GM12878 (cell line): ENCODE results near the gene SMU1. TPM values are rescaled to one million over a fixed set of nuclear protein-coding genes. Genes with fewer than 3 reads are reported as not detected.

Experiments used
- ATAC-seq: fragments of 200-7000 bp; cut with Tn5 transposase; 3 replicates; pipeline ENCODE4 v1.9.1; 2020; ENCODE audit warnings: mild to moderate bottlenecking, moderate library complexity
- BruUV-seq: library from RNA; stranded (reverse); fragments of 400-500 nt; replicated peaks from 2 replicates; lab custom pipeline; 2021; lab: Mats Ljungman, UMichigan
- CTCF ChIA-PET: fragments of 300-600 bp; sonication (Branson Sonifier 250); formaldehyde crosslinking; extraction: SDS; loops from one replicate; lab custom pipeline; 2021; ENCODE audit warnings: inconsistent platforms; lab: Yijun Ruan, JAX
- POLR2A ChIA-PET: fragments of 350-600 bp; formaldehyde crosslinking; extraction: SDS; loops from one replicate; lab custom pipeline; 2021; ENCODE audit warnings: inconsistent platforms; lab: Charles Lee
- RAD21 ChIA-PET: fragments of 300-600 bp; sonication (Branson Sonifier 250); formaldehyde crosslinking; loops from one replicate; lab custom pipeline; 2023; ENCODE audit warnings: antibody characterized with exemption; ENCODE audit not compliant: unreplicated experiment; lab: Charles Lee
- SMC1A ChIA-PET: fragments of 300-600 bp; sonication (Branson Sonifier 250); formaldehyde crosslinking; loops from one replicate; lab custom pipeline; 2023; ENCODE audit not compliant: unreplicated experiment, uncharacterized antibody; lab: Charles Lee
- DNase-seq: peaks from one replicate; pipeline ENCODE4 v3.0.0-alpha.2; 2011; ENCODE audit warnings: low read depth, low spot score
- FAIRE-seq: peaks from 3 replicates; lab custom pipeline; 2011; peaks lifted over from hg19 to GRCh38; lab: Jason Lieb, UNC
- H2AFZ ChIP-seq: 2 replicates; pipeline ENCODE4 v1.6.0; 2011; ENCODE audit warnings: low read depth, low read length, control low read depth; ENCODE audit not compliant: control insufficient read depth
- H3K27ac ChIP-seq: 2 replicates; pipeline ENCODE4 v1.5.1; 2011; ENCODE audit warnings: control low read depth; ENCODE audit not compliant: control insufficient read depth, insufficient read depth
- H3K27me3 ChIP-seq, 2 experiments: replicated peaks in 1 of 2; 2 replicates each; pipeline versions ENCODE4 v1.6.0 to v1.6.1; 2011; ENCODE audit warnings: low read length in 1 of 2; ENCODE audit not compliant: control insufficient read depth in 2 of 2, insufficient read depth in 2 of 2
- H3K36me3 ChIP-seq, 2 experiments: 2 replicates each; pipeline ENCODE4 v1.5.1; 2011; ENCODE audit warnings: low read length in 1 of 2; ENCODE audit not compliant: control insufficient read depth in 2 of 2, insufficient read depth in 2 of 2
- H3K4me1 ChIP-seq: 2 replicates; pipeline ENCODE4 v1.6.1; 2011; ENCODE audit warnings: mild to moderate bottlenecking, low read length, moderate library complexity, mixed read lengths; ENCODE audit not compliant: control insufficient read depth, insufficient read depth
- H3K4me2 ChIP-seq: 2 replicates; pipeline ENCODE4 v1.6.0; 2011; ENCODE audit warnings: control low read depth; ENCODE audit not compliant: control insufficient read depth, insufficient read depth
- H3K4me3 ChIP-seq: fragments of 200-600 bp; sonication (generic); 2 replicates; pipeline ENCODE4 v1.5.1; 2016
- H3K79me2 ChIP-seq: 2 replicates; pipeline ENCODE4 v1.6.0; 2011; ENCODE audit warnings: low read length; ENCODE audit not compliant: control insufficient read depth, insufficient read depth
- H3K9ac ChIP-seq: 2 replicates; pipeline ENCODE4 v1.8.0; 2011; ENCODE audit warnings: low read length, control low read depth, mixed read lengths; ENCODE audit not compliant: control insufficient read depth, insufficient read depth
- H3K9me3 ChIP-seq: replicated peaks from 3 replicates; pipeline ENCODE4 v1.5.1; 2011; ENCODE audit warnings: mild to moderate bottlenecking, low read length; ENCODE audit not compliant: control insufficient read depth, insufficient read depth
- H4K20me1 ChIP-seq: 2 replicates; pipeline ENCODE4 v1.6.0; 2011; ENCODE audit not compliant: control insufficient read depth, insufficient read depth
- CBX3 ChIP-seq: fragments of 200-600 bp; sonication (generic); IDR thresholded peaks from 2 replicates; pipeline ENCODE4 v1.6.1; 2016; ENCODE audit warnings: low read depth, borderline replicate concordance
- ETV6 ChIP-seq, 2 experiments: fragments of 450-650 bp in 1 of 2; IDR thresholded peaks in 1 of 2; conservative IDR thresholded peaks in 1 of 2; 2 replicates each; pipeline ENCODE4 v1.6.1; 2014; ENCODE audit warnings: antibody characterized with exemption in 1 of 2, borderline replicate concordance in 1 of 2, low read depth in 1 of 2, mild to moderate bottlenecking in 1 of 2, moderate library complexity in 1 of 2
- HSF1 ChIP-seq: fragments of 150-350 bp; IDR thresholded peaks from 2 replicates; pipeline ENCODE4 v1.6.1; 2014; ENCODE audit warnings: mild to moderate bottlenecking, low read depth, low read length
- LARP7 ChIP-seq: fragments of 450-650 bp; IDR thresholded peaks from 2 replicates; pipeline ENCODE4 v1.6.1; 2017; ENCODE audit warnings: mild to moderate bottlenecking
- REST ChIP-seq: IDR thresholded peaks from 2 replicates; pipeline ENCODE4 v1.6.1; 2012; ENCODE audit warnings: mild to moderate bottlenecking, low read depth, low read length
- STAT3 ChIP-seq: IDR thresholded peaks from 2 replicates; pipeline ENCODE4 v1.6.1; 2011; ENCODE audit warnings: low read depth, low read length, improper control_type of control experiment
- ZBTB11 ChIP-seq: fragments of 450-650 bp; formaldehyde crosslinking; IDR thresholded peaks from 2 replicates; pipeline ENCODE4 v1.5.0; 2022; ENCODE audit warnings: mild to moderate bottlenecking, missing genetic modification characterization
- ZNF274 ChIP-seq: IDR thresholded peaks from one replicate; pipeline ENCODE4 v1.8.0; 2011; ENCODE audit not compliant: insufficient read length, insufficient read depth
- ZNF687 ChIP-seq: fragments of 450-650 bp; IDR thresholded peaks from 2 replicates; pipeline ENCODE4 v1.6.1; 2017; ENCODE audit warnings: mild to moderate bottlenecking, moderate library complexity
- WGBS: methylation state at CpG from one replicate; pipeline ENCODE4 v1.1.6; 2016; ENCODE audit warnings: low lambda C conversion rate; ENCODE audit not compliant: insufficient replicate concordance, insufficient coverage; ENCODE audit errors: missing lambda C conversion rate; 5-methylcytosine and 5-hydroxymethylcytosine counted together
- in situ Hi-C: fragments of 300-500 bp; cut with MboI; formaldehyde crosslinking; loops from 9 replicates; pipeline ENCODE4 v1.14.3; 2018; ENCODE audit warnings: mixed read lengths
- intact Hi-C: fragments of 100-400 bp; cut with micrococcal nuclease; formaldehyde crosslinking; loops from one replicate; pipeline ENCODE4 v1.14.2; 2022; ENCODE audit not compliant: unreplicated experiment
- polyA plus RNA-seq, 11 experiments: library from polyadenylated mRNA; depleted of rRNA in 4 of 11; unstranded in 6 of 11; stranded (reverse) in 5 of 11; fragments of >200 nt; fragmentation: Nextera tagmentation in 4 of 11; fragmentation: Illumina TruSeq in 1 of 11; extraction: Ambion mirVana in 4 of 11; extraction: Trizol in 1 of 11; gene quantifications; 1 replicate in 1 of 11; 2 replicates in 10 of 11; pipeline versions ENCODE4 v1.2.1 to v1.2.3, GENCODE V29; 2011 to 2016; ENCODE audit warnings: inconsistent platforms in 2 of 11, missing spikeins in 2 of 11, low read depth in 1 of 11
- total RNA-seq, 4 experiments: library from RNA; depleted of rRNA in 3 of 4; stranded (reverse); fragments of >200 nt in 3 of 4; fragmentation: Illumina TruSeq in 1 of 4; extraction: Trizol in 1 of 4; gene quantifications; 2 replicates each; pipeline versions ENCODE4 v1.2.1 to v1.2.3, GENCODE V29; 2013 to 2021

The SMU1 gene
- total and polyA plus RNA-seq, 10 of the 15 experiments (the other 5 are each of a cell fraction or from before 2014, with no cell fraction given), result 18.5 to 34.6 (median 20.9) TPM

GRCh38 chr9:33032292-33032691 lies 44.2 kb downstream of the SMU1 start:
- H3K9me3 ChIP-seq, result no peaks in the 10 kb centered on the region

More at GRCh38 chr9:33032292-33032691, 44.2 kb downstream of the SMU1 start:
- FAIRE-seq (no peak), ATAC-seq (no peak), DNase-seq (no peak)
- Histone ChIP-seq H4K20me1 (no peaks in the 10 kb centered on the region; the same call in 1 of the 2 replicates), H3K27ac (no peak overlapping the region), H3K36me3 (peaks cover 8 to 45% of the 10 kb centered on the region in 2 experiments), H3K27me3 (no peaks in the 10 kb centered on the region), H3K4me1 (no peaks in the 10 kb centered on the region), H3K9ac (no peak overlapping the region), H3K4me2 (peak overlapping the region; percentile 53), H2AFZ (no peak overlapping the region), H3K4me3 (peak overlapping the region; percentile 9; the same call in 1 of the 2 replicates), H3K79me2 (peaks cover 58% of the 10 kb centered on the region)
- WGBS, result 44% methylated on average over 1 of the region's 1 CpG
- RAD21 ChIA-PET, result no interaction called here
- CTCF ChIA-PET, result no interaction called here
- TF ChIP-seq HSF1, result no peak
- TF ChIP-seq REST, result no peak
- no peak for TF ChIP-seq ZBTB11
- TF ChIP-seq CBX3, result no peak
- TF ChIP-seq ETV6 (conservative IDR thresholded peaks at IDR 0.05 in 1 of 2, IDR thresholded peaks at IDR 0.05 in 1 of 2; ENCODE audit: borderline replicate concordance in 1 of 2, low read depth in 1 of 2), result no peak
- no peak for TF ChIP-seq LARP7
- TF ChIP-seq ZNF274, result no peak
- no peak for TF ChIP-seq STAT3
- no peak for TF ChIP-seq ZNF687
- in situ Hi-C loops, result no loop called here
- SMC1A ChIA-PET, result no interaction called here
- POLR2A ChIA-PET, result interaction anchor here (0.6 kb wide), 1 partner anchor 442 kb away, joined by 3 read pairs; no protein-coding TSS in a partner anchor
- BruUV-seq, result no TSS peak
- intact Hi-C loops, result no loop called here
